Omental fat pad (tissue), 4 donors: ENCODE measurements around the gene RPN2. TPM values are rescaled to one million over a fixed set of nuclear protein-coding genes. Genes with fewer than 3 reads are reported as not detected.

Experiments
- ATAC-seq: fragments of 150-250 bp; one replicate; pipeline ENCODE4 v1.9.1; 2016; ENCODE audit warnings: mild to moderate bottlenecking, moderate library complexity; ENCODE audit not compliant: low FRiP score
- DNase-seq: peaks from one replicate; pipeline ENCODE4 v3.0.0-alpha.2; 2019; ENCODE audit warnings: low spot score
- total RNA-seq, 4 donors: library from RNA; depleted of rRNA; stranded (reverse); fragments of >200 nt; gene quantifications; one replicate each; pipeline ENCODE4 v1.1.0, GENCODE V29; 2016
- TF ChIP-seq, protein P1 (sequence below), 3 donors: fragments of 450-650 bp; IDR thresholded peaks; one replicate each; pipeline ENCODE4 v1.5.1; 2016 to 2017; ENCODE audit warnings: antibody characterized with exemption in 3 of 3, mild to moderate bottlenecking in 3 of 3, moderate library complexity in 2 of 3

RPN2 gene
- total RNA-seq, 4 donors from 2014 or later, result 105 to 168 (median 156) TPM

GRCh38 chr20:37231947-37232630 is 53.0 kb downstream of the RPN2 start:
- ATAC-seq (no peak), DNase-seq (no peak)
- TF ChIP-seq, protein P1, sequence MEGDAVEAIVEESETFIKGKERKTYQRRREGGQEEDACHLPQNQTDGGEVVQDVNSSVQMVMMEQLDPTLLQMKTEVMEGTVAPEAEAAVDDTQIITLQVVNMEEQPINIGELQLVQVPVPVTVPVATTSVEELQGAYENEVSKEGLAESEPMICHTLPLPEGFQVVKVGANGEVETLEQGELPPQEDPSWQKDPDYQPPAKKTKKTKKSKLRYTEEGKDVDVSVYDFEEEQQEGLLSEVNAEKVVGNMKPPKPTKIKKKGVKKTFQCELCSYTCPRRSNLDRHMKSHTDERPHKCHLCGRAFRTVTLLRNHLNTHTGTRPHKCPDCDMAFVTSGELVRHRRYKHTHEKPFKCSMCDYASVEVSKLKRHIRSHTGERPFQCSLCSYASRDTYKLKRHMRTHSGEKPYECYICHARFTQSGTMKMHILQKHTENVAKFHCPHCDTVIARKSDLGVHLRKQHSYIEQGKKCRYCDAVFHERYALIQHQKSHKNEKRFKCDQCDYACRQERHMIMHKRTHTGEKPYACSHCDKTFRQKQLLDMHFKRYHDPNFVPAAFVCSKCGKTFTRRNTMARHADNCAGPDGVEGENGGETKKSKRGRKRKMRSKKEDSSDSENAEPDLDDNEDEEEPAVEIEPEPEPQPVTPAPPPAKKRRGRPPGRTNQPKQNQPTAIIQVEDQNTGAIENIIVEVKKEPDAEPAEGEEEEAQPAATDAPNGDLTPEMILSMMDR (IDR thresholded peaks at IDR 0.05), result no peak

GRCh38 chr20:37233548-37234253 is 54.6 kb downstream of the RPN2 start:
- DNase-seq, result no peak
- ATAC-seq, result no peak
- TF ChIP-seq, protein P1 (IDR thresholded peaks at IDR 0.05), result no peak

DNA sequence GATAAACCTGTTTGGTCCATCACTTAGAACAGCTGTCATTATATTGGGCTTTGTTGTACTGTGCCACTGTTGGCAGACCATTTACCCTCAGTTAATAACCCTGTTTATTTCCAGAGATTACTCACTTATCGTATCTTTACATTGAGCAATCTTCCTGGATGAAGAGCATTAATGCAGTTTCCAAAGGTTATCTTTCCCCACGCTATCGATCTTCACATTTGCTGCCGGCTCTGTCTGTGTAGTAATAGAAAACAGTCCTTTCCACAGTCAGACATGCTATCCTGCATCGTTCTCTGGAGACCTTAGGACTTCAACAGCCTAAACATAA is 55.1 kb downstream of the RPN2 start:
- TF ChIP-seq, protein P1 (IDR thresholded peaks at IDR 0.05), result no peak
- no peak for ATAC-seq
- DNase-seq, result no peak

- ATAC-seq, result no peak
- TF ChIP-seq, protein P1 (IDR thresholded peaks at IDR 0.05), result no peak
Observed at GRCh38 chr20:37235065-37235464, 55.9 kb downstream of the RPN2 start.

DNA sequence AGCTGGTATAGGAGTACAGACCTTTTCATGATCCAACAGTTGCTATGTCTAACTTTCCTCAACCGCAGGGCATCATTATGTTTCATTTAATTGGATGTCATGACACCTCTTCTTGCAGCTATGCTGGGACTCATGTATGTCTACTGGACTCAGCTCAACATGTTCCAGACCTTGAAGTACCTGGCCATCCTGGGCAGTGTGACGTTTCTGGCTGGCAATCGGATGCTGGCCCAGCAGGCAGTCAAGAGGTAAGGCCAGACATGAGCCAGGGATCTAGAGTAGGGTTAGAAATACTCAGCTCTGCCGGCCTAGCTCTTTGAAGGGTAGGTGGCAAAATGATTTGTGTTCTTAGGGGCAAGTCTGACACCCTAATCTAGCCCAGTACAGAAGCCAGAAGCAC is 57.3 kb downstream of the RPN2 start:
- ATAC-seq (no peak), DNase-seq (no peak)
- TF ChIP-seq, protein P1 (IDR thresholded peaks at IDR 0.05), result no peak

More at GRCh38 chr20:37235065-37235464, 55.9 kb downstream of the RPN2 start:
- DNase-seq, result no peak

DNA sequence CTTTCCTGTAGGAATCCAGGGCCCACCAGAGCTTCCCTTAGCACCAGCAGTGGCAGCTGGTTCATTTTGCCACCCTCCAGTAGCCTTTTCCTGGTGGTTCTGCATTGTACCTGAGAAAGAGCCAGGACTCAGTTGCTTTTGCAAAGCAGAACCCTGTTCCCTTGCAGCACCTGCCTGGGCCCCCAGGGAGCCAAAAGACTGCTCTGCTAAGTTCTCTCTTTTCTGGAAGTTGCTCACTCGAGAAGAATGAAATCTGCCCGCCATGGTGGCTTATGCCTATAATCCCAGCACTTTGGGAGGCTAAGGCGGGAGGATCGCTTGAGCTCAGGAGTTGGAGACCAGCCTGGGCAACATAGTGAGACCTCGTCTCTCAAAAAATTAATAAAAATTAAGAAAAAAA is 58.5 kb downstream of the RPN2 start:
- ATAC-seq (no peak), DNase-seq (no peak)
- TF ChIP-seq, protein P1 (IDR thresholded peaks at IDR 0.05), result no peak

DNA sequence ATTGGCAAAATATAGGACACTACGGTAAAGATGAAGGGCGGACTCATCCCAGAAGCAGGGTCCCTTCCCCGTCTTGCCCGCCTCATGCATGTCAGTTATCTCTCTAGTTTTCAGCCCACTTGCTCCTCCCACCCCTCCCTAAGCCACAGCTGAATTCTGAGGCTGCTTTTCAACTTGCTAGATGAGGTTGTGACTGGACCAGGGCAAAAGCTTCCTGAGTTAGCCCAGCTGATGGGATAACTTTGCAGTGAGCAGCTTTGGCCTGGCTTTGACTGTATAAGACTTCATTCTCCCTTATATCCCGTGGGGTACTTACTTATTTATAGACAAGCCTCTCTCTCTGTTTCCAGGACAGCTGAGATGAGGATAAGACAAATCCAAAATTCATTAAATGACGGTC is 59.3 kb downstream of the RPN2 start:
- DNase-seq (no peak), ATAC-seq (no peak)
- TF ChIP-seq, protein P1 (IDR thresholded peaks at IDR 0.05), result no peak
